Left renal pelvis (tissue), 4 donors: ENCODE data around the gene ABR. TPM values are rescaled to one million over a fixed set of nuclear protein-coding genes. Genes with fewer than 3 reads are reported as not detected.
A peak's percentile ranks its signal among the peaks of the same experiment; 100 is the strongest.
"Not testable (repeated sequence)": the region's sequence is repeated elsewhere in the genome, so short reads cannot be mapped to it uniquely, and the experiment has no call there.

ENCODE experiments used
- DNase-seq, 4 donors: peaks; one replicate each; pipeline ENCODE4 v3.0.0-alpha.2; 2013; ENCODE audit warnings: low read depth in 4 of 4, low spot score in 3 of 4
- polyA plus RNA-seq, 4 donors: library from polyadenylated mRNA; unstranded; fragments of 120-200 nt; gene quantifications; one replicate each; pipeline ENCODE4 v1.2.1, GENCODE V29; 2013; ENCODE audit not compliant: insufficient read length in 4 of 4

Gene ABR
- polyA plus RNA-seq, 4 donors: 37.5 to 52.2 (median 47.7) TPM

DNA sequence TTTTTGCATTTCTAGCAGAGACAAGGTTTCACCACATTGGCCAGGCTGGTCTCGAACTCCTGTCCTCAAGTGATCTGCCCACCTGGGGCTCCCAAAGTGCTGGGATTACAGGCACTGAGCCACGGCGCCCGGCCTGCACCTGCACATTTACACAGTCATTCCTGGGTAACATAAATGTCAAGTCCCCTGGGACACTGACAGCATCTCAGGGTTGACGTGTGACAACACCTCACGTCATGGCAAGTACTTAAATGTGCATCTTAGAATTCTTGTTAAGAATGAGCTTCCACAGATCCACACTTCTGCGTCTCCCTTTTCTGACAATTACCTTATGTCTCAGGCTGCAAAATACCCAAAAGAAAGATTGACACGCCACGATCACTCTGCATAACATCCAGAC, 80.5 kb downstream of the ABR start:
- no peak for DNase-seq

DNA sequence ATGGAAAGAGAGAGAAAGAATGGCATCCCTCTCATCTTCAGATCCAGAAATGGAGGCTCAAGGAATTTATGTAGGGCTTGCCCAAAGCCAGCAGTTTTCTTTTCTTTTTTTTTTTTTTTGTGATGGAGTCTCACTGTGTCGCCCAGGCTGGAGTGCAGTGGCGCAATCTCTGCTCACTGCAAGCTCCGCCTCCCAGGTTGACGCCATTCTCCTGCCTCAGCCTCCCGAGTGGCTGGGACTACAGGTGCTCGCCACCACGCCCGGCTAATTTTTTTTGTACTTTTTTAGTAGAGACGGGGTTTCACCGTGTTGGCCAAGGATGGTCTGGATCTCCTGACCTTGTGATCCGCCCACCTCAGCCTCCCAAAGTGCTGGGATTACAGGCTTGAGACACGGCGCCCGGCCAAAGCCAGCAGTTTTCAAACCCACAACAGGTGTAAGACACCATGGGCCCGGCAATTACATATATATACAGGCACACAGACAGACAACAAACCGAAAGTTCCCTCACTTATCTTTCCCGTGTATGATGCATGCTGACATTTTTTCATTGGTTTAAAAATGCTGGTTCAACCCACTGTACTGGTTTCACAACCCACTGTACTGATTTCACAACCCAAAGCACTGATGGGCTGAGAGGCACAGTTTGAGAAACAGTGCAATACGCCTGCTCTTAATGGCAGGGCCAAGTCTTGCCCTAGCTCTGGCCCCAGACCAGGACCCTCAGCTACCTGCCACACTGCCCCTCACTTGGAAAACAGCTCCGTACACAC, 81.6 kb downstream of the ABR start:
- not testable (repeated sequence) for DNase-seq

DNA sequence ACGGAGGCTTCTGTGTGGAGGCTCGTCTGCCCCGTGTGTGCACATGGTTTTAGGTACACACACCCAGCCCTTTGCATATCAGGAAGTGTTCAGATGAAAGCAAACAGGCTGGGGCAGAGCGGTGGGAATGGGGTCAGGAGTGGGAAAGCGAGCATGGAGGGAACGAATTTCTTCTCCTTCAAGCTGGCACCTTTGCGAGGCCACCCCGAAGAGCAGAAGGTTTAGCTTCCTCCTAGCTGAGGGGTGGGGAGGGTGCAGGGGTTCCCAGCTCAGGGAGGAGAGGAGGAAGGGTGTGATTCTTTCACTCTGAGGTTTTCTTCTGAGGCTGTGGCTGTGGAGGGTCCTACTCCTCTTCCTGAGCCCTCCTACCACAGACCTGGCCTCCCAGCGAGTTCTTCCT, 83.6 kb downstream of the ABR start:
- DNase-seq: no peak

DNA sequence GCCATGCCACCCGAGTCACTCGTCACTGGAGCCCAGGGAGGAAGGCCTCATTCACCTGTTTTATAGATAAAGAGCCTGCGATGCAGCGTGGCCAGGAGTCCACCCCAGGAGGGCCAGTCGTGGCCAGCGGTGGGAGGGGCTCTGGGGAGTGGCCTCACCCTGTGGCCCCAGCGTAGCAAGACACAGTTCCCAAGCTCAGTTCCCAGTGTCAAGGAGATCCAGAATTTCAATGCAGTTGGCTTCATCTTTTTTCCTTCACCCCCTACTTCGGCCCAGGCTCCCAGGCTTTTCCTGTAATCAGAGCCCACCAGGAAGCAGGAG, 84.0 kb downstream of the ABR start:
- DNase-seq: no peak

DNA sequence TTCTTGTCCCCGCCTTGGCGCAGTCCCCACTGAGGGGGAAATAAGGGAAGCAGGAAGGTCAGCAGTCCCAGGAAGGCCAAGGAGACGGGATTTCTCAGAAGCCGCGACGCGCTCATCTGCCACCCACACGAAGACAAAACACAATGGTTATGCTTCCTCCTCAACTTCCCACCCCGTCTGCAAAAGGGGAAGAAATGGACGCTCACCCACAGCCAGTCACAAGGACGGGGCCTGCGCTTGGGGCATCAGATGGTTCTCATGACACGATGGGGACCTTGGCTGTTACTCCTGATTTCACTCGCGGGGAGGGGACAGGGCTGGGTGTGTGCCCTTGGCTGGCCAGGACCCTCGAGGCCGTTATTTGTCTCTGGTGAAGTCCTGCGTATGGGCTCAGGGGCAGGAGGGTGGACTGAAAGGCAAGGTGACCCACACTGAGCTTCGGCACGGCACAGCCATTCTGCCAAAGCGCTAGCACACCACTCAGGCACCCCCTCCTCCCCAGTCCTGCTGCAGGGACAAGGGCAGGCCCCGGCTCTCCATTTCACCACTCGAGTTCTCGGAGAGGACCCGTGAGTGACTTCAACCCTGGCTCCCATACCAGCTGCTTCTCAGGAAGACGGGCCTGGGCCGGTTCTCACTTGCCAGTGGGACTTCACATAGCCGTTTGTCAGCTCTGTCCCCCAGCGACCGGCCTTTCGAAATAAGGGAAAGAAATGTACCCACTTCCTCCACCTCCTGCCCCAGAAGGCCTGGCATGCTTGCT, 84.5 kb downstream of the ABR start:
- DNase-seq: no peak

DNA sequence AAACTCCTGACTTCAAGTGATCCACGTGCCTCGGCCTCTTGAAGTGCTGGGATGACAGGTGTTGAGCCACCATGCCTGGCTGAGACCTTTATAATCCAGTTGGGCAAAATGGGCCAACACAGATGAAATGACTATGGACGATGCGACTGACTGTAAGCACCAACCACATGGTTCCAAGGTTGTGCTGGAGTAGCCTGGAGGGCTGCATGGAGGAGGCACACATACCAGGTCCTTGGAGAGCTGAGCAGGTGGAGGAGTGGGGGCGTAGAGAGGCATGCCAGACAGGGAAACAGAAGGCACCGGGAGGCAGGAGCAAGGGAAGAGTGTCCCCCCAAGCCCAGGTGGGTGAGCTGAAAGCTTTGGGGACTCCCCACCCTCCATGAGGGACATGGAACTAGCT, 85.2 kb downstream of the ABR start:
- DNase-seq: no peak

DNA sequence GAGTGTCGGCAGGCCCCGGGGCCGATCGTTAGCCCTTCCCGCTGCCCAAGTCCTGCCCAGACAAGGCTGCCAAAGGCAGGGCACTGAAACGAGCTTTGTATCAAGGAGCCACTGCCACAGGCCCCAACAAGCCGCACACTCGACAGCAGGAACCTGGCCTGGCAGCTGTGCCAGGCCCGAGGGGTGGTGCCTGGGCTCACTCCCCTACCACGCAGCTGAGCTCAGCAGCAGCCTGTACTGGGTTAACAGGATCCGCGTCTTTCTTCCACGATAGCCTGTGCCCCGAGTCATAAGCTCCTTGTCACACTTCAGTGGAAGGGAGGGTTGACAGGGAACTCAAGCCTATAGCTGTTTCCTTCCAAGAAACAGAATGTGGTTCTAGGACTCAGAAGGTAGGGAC, 87.9 kb downstream of the ABR start:
- no peak for DNase-seq

DNA sequence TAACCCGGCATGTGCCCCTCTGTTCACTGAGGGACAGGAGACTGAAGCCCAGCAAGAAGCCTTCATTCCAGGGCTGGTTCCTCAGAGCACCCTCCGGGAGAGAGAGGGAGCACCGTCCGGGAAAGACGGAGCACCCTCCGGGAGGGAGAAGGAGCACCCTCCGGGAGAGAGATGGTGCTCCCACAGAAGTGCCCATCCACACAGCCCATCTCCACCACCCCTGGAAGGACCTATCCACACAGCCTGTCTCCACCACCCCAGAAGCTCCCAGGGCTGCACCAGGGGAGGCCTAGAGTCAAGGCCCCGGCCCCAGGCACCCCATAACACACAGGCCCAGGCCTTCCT, 88.6 kb downstream of the ABR start:
- no peak for DNase-seq

DNA sequence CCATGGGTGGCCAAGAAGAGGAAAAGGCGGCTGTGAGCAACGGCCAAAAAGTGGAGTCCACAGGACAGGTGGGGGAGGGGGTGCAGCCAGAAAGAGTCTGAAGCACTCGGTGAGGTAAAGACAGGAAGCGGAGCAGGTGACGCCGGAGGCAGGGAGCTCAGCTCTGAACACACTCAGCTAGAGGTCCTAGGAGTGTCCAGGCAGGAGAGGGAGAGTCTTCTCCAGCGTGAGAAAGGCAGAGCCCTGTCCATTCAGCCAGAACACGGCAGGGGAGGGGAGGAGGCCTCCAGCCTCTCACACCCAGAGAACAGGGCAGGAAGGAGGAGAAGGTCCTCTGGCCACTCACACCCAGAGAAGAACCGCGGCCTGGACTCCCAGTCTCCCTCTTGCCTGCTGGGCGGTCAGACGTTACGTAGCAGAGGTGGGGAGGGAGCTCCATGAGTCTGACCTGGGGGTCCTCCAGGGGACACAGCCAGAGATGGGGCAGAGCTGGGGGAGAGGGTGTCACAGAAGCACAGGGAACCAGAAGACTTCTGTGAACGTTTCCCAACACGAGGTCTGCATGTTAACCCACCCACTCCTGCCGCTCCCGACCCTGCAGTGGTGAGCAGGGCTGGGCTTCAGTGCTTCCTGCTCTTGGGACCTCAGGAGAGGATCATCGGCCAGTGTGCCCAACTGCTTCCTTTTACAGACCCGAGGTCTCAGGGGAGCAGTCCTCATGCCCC, 89.2 kb downstream of the ABR start:
- DNase-seq: no peak

DNA sequence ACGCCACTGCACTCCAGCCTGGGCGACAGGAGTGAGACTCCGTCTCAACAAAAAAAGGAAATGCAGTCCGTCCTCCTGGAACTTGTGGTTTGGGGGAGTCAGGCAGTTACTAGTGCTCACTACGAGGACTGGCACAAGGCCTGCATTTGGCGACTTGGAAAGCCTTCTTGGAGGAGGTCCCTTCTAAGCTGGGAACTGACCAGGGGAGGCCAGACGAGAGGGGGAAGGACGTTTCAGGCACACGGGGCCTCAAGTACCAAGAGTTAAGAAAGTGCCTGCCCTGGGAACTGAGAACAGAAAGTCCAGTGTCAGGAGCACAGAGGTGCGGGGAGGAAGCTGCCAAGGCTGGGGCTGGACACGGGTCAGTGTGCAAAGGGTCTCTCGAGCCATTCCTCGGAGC, 89.9 kb downstream of the ABR start:
- DNase-seq: no peak

DNA sequence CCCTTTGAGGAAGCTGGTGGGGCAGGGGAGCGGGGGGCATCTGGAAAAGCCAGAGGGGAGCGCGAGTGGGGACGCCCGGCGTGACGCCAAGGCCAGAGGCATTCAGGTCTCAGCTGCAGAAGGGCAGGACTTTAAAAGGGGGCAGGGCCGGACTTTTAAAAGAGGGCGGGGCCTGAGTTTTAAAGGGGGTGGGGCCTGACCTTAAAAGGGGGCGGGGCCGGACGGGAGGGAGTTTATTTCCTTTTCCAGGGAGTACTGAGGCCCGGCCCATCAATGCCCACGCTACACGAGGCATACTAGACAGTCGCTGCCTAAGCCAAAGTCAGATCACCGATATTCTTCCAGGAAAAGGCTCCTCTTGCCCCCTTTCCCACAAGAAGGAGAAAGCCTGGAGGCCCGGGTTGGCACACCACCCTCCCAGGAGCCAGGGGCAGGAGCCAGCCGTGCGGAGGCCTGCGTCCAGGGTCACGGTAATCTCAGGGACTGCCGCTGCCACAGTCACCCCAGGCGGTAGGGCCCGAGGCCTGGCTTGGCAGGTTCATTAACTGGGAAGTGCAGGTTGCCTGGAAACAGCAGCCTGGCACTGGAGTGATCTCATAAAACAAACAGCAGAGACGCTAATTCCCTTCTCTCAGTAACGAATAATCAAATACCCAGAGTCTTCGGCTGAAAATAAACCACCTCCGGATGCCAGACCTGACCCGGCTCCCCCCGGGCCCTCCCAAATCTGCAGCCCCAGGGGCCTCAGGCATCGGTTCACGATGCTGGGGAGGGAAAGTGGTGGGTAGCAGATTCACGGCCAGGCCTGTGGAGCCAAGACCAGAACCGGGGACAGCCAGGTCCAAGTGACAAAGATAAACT, 92.2 kb downstream of the ABR start:
- no peak for DNase-seq

DNA sequence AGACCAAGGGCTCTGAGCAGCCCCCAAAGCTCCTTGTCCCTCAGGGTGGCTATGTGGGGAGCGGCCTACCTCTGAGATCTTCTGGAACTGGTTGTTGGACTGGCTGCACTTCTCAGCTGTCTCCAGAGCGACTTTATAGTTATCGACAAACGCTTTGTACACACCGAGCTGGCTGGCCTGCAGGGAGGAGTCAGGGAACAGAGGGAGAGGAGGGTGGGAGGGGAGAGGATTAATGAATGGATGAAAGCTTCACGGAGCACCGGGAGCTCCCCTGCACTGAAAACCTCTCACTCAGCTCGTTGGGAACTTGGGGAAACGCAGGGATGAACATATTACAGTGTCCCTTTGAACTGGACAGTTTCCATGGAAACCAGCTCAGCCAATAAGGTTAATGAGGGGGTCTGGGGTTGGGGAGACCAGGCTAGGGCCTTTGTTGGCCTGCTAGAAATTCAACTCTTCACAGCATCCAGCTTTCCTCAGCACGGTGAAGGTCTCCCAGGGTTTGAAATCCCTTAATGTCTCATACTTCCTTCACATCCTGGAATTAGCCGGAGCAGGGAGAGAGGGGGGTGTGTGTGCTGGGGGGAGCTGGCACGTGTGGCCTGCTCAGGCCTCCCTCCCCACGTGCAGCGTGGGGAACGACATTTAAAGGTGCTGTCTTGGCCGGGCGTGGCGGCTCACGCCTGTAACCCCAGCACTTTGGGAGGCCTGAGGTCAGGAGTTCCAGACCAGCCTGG, 96.2 kb downstream of the ABR start:
- DNase-seq: no peak

DNA sequence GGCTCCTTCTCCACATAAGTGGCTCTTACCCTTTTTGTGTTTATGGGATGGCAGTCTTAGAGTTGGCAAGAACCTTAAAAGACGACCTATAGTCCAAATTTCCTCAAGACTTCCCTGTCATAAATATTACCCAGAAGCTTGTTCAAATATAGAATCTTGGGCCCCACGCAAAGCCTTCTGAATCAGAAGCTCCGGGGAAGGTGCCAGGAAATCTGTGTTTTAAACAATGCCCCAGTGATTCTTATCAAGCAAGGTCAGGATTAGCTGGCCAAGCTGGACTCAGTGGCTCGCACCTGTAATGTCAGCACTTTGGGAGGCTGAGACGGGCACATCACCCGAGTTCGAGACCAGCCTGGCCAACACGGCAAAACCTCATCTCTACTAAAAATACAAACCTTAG, 97.2 kb downstream of the ABR start:
- no peak for DNase-seq

DNA sequence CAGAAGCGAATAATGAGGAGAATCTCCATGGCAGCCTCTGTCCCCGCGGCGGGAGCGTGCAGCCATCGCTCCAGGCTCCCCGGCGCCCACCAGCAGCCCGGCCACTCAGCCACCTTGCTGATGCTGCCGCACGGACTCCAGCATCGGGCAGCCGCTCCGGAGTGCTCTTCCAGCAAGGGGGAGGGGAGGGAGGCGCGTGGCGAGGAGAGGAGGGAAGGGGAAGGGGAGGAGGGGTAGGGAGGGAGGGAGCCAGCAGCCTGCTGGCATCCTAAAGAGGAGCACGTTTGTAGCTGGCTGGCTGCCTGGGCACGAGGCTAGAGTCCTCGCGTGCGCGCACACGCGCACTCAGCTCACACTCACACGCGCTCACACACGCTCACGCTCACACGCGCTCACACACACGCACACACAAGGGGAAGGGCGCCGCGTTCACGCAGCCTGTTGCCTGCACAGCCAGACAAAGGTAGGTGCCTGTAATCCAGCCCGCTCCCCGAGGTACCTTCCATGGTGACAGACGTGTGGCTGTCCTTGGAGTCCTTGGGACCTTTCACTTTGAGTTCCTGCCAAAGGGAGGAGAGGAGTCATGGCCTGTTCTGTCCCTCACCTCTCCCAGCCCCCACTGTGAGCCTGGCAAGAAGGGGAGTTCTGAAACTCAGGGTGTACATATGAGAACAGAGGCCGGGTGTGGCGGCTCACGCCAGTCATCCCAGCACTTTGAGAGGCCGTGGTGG, 100.8 kb downstream of the ABR start:
- peak in 2 of 4 donors; percentile 52 to 53 for DNase-seq

DNA sequence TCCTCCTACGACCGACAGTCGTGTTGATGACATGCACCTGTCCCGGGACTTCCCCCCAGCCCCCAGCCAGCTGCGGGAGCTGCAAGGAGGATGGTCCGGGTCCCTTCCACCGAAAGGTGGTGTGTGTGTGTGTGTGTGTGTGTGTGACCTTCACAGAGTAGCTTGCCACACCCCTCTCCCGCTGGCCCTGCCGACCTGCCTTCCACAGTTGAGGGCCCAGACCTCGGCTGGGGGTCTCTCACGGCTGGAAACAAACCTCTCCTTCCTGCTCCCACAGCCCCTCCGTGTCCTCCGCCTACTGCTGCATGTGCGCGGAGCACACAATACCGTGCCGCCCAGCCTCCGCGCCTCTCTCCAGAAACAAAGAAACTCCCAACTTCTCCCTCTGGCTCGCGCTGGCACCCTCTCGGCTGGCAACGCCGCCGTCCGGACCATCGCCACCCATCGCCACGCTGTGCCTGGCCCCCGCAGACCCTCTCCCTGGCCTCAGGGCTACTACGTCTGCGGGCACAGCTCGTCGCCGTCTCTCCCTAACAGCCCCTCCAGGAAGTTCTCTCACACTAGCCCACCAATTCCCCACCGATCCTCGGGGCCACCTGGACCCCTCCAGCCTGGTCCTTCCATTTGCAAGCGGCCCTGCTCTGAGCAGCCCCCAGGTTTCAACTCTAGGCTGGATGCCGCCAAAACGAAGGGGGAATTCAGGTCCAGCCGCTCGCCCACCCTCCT, 101.6 kb downstream of the ABR start:
- no peak for DNase-seq

DNA sequence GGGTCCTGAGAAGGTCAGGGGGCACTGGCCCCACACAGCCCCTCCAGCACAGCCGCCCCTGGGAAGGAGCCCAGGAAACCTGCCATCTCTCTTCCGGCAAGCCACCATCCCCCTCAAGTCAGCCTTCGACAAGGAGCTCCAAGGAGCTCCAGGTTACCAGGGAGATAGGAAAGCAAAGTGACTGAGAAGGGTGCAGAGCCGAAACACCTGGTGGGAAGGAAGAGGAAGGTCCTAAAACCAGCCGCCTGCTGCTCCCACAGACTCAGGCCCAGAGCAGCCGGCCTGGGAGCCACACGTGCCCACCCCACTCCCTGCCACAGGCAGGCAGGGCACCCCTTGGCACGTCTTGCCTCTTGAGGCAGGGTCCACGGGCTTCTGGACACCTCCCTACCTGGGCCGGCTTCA, 102.2 kb downstream of the ABR start:
- DNase-seq: no peak

DNA sequence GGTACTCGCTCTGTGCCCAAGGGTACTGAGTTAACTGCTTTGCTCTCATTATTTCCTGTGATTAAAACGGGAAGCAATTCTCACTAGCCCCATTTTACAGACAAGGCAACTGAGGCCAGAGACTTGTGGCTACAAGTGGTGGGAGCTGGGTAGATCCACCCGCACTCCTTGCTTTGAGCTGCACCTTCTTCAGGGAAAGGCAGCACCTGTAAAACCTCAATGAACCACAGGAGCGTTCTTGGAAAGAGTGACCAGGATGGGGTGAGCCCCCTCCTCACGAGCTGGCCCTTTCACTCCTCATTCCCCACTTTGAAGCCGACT, 102.8 kb downstream of the ABR start:
- DNase-seq: no peak

DNA sequence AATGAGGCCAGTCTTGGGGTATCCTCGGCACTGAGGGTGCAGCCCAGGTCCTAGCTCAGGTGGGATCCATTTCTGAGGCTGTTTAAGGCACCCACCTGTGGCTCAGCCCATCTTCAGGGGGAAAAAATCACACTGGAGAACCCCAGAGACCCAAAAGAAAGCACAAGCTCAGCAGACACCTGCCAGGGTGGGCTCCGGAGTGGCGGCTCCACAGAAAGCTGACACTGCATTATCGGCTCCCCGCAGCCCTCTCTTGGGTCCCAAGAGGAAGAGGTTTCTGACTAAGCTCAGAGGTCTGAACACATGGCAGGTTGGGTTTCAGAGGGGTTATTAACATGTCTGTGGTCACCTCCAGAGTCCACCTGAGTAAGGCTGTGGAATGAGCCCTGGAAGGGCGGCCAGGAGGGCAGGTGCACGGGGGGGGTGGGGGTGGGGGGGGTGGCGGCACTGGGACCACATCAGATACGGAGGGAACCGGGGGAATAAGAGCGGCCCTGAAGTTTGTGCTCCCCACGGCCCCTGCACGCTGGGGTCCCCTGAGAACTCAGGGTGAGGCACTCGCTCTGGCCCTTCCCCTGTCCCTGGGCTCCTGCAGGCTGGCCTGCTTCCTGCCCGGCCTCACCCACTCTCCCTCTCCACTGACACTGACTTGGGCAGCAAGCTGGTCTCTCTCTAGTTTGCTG, 103.3 kb downstream of the ABR start:
- no peak for DNase-seq
